GM12878 (cell line): ENCODE measurements around the gene CACNA2D3. TPM values are rescaled to one million over a fixed set of nuclear protein-coding genes. Genes with fewer than 3 reads are reported as not detected.

Experiments used
- ATAC-seq: fragments of 200-7000 bp; cut with Tn5 transposase; 3 replicates; pipeline ENCODE4 v1.9.1; 2020; ENCODE audit warnings: mild to moderate bottlenecking, moderate library complexity
- BruUV-seq: library from RNA; stranded (reverse); fragments of 400-500 nt; replicated peaks from 2 replicates; lab custom pipeline; 2021; lab: Mats Ljungman, UMichigan
- CTCF ChIA-PET: fragments of 300-600 bp; sonication (Branson Sonifier 250); formaldehyde crosslinking; extraction: SDS; loops from one replicate; lab custom pipeline; 2021; ENCODE audit warnings: inconsistent platforms; lab: Yijun Ruan, JAX
- POLR2A ChIA-PET: fragments of 350-600 bp; formaldehyde crosslinking; extraction: SDS; loops from one replicate; lab custom pipeline; 2021; ENCODE audit warnings: inconsistent platforms; lab: Charles Lee
- RAD21 ChIA-PET: fragments of 300-600 bp; sonication (Branson Sonifier 250); formaldehyde crosslinking; loops from one replicate; lab custom pipeline; 2023; ENCODE audit warnings: antibody characterized with exemption; ENCODE audit not compliant: unreplicated experiment; lab: Charles Lee
- SMC1A ChIA-PET: fragments of 300-600 bp; sonication (Branson Sonifier 250); formaldehyde crosslinking; loops from one replicate; lab custom pipeline; 2023; ENCODE audit not compliant: unreplicated experiment, uncharacterized antibody; lab: Charles Lee
- DNase-seq: peaks from one replicate; pipeline ENCODE4 v3.0.0-alpha.2; 2011; ENCODE audit warnings: low read depth, low spot score
- FAIRE-seq: peaks from 3 replicates; lab custom pipeline; 2011; peaks lifted over from hg19 to GRCh38; lab: Jason Lieb, UNC
- H2AFZ ChIP-seq: 2 replicates; pipeline ENCODE4 v1.6.0; 2011; ENCODE audit warnings: low read depth, low read length, control low read depth; ENCODE audit not compliant: control insufficient read depth
- H3K27ac ChIP-seq: 2 replicates; pipeline ENCODE4 v1.5.1; 2011; ENCODE audit warnings: control low read depth; ENCODE audit not compliant: control insufficient read depth, insufficient read depth
- H3K27me3 ChIP-seq, 2 experiments: replicated peaks in 1 of 2; 2 replicates each; pipeline versions ENCODE4 v1.6.0 to v1.6.1; 2011; ENCODE audit warnings: low read length in 1 of 2; ENCODE audit not compliant: control insufficient read depth in 2 of 2, insufficient read depth in 2 of 2
- H3K36me3 ChIP-seq, 2 experiments: 2 replicates each; pipeline ENCODE4 v1.5.1; 2011; ENCODE audit warnings: low read length in 1 of 2; ENCODE audit not compliant: control insufficient read depth in 2 of 2, insufficient read depth in 2 of 2
- H3K4me1 ChIP-seq: 2 replicates; pipeline ENCODE4 v1.6.1; 2011; ENCODE audit warnings: mild to moderate bottlenecking, low read length, moderate library complexity, mixed read lengths; ENCODE audit not compliant: control insufficient read depth, insufficient read depth
- H3K4me2 ChIP-seq: 2 replicates; pipeline ENCODE4 v1.6.0; 2011; ENCODE audit warnings: control low read depth; ENCODE audit not compliant: control insufficient read depth, insufficient read depth
- H3K4me3 ChIP-seq: fragments of 200-600 bp; sonication (generic); 2 replicates; pipeline ENCODE4 v1.5.1; 2016
- H3K79me2 ChIP-seq: 2 replicates; pipeline ENCODE4 v1.6.0; 2011; ENCODE audit warnings: low read length; ENCODE audit not compliant: control insufficient read depth, insufficient read depth
- H3K9ac ChIP-seq: 2 replicates; pipeline ENCODE4 v1.8.0; 2011; ENCODE audit warnings: low read length, control low read depth, mixed read lengths; ENCODE audit not compliant: control insufficient read depth, insufficient read depth
- H3K9me3 ChIP-seq: replicated peaks from 3 replicates; pipeline ENCODE4 v1.5.1; 2011; ENCODE audit warnings: mild to moderate bottlenecking, low read length; ENCODE audit not compliant: control insufficient read depth, insufficient read depth
- H4K20me1 ChIP-seq: 2 replicates; pipeline ENCODE4 v1.6.0; 2011; ENCODE audit not compliant: control insufficient read depth, insufficient read depth
- CHD2 ChIP-seq: IDR thresholded peaks from 2 replicates; pipeline ENCODE4 v1.6.1; 2011; ENCODE audit warnings: low read depth, low read length, improper control_type of control experiment, borderline replicate concordance
- CHD4 ChIP-seq: fragments of 200-600 bp; sonication (generic); IDR thresholded peaks from 2 replicates; pipeline ENCODE4 v1.6.1; 2016; ENCODE audit warnings: mild to moderate bottlenecking
- CREB1 ChIP-seq: IDR thresholded peaks from 2 replicates; pipeline ENCODE4 v1.6.1; 2012; ENCODE audit warnings: low read depth, mild to moderate bottlenecking, inconsistent platforms
- CTCF ChIP-seq, 3 experiments: IDR thresholded peaks in 2 of 3; conservative IDR thresholded peaks in 1 of 3; 2 replicates each; pipeline ENCODE4 v1.5.1; 2011; ENCODE audit warnings: low read depth in 3 of 3, low read length in 3 of 3, mild to moderate bottlenecking in 3 of 3, control low read depth in 2 of 3, moderate library complexity in 2 of 3, inconsistent platforms in 1 of 3, mixed read lengths in 1 of 3; ENCODE audit not compliant: control insufficient read depth in 2 of 3, insufficient read depth in 1 of 3; ENCODE audit errors: extremely low read depth in 1 of 3
- IRF3 ChIP-seq: fragments of 450-650 bp; IDR thresholded peaks from 2 replicates; pipeline ENCODE4 v1.6.1; 2014; ENCODE audit warnings: mild to moderate bottlenecking
- KAT2A ChIP-seq: conservative IDR thresholded peaks from 2 replicates; pipeline ENCODE4 v1.6.1; 2011; ENCODE audit warnings: low read depth, low read length; ENCODE audit not compliant: control insufficient read depth
- KLF5 ChIP-seq: fragments of 450-650 bp; IDR thresholded peaks from 2 replicates; pipeline ENCODE4 v1.6.1; 2014; ENCODE audit warnings: mild to moderate bottlenecking; ENCODE audit not compliant: partially characterized antibody
- MEF2B ChIP-seq: fragments of 450-650 bp; IDR thresholded peaks from 2 replicates; pipeline ENCODE4 v1.6.1; 2018; ENCODE audit warnings: mild to moderate bottlenecking, moderate library complexity; ENCODE audit not compliant: partially characterized antibody, poor library complexity, severe bottlenecking
- NKRF ChIP-seq: fragments of 450-650 bp; conservative IDR thresholded peaks from 2 replicates; pipeline ENCODE4 v1.6.1; 2017; ENCODE audit warnings: mild to moderate bottlenecking, moderate library complexity
- PRDM15 ChIP-seq: fragments of 450-650 bp; formaldehyde crosslinking; IDR thresholded peaks from 2 replicates; pipeline ENCODE4 v1.4.0; 2020; ENCODE audit warnings: mild to moderate bottlenecking, moderate library complexity
- STAT3 ChIP-seq: IDR thresholded peaks from 2 replicates; pipeline ENCODE4 v1.6.1; 2011; ENCODE audit warnings: low read depth, low read length, improper control_type of control experiment
- TCF7 ChIP-seq: IDR thresholded peaks from 2 replicates; pipeline ENCODE4 v1.6.1; 2014; ENCODE audit warnings: antibody characterized with exemption, borderline replicate concordance
- ZBTB33 ChIP-seq: fragments of 450-650 bp; IDR thresholded peaks from 2 replicates; pipeline ENCODE4 v1.6.1; 2017; ENCODE audit warnings: mild to moderate bottlenecking
- ZNF207 ChIP-seq: fragments of 450-650 bp; IDR thresholded peaks from 2 replicates; pipeline ENCODE4 v1.6.1; 2014; ENCODE audit warnings: antibody characterized with exemption, mild to moderate bottlenecking, borderline replicate concordance
- WGBS: methylation state at CpG from one replicate; pipeline ENCODE4 v1.1.6; 2016; ENCODE audit warnings: low lambda C conversion rate; ENCODE audit not compliant: insufficient replicate concordance, insufficient coverage; ENCODE audit errors: missing lambda C conversion rate; 5-methylcytosine and 5-hydroxymethylcytosine counted together
- in situ Hi-C: fragments of 300-500 bp; cut with MboI; formaldehyde crosslinking; loops from 9 replicates; pipeline ENCODE4 v1.14.3; 2018; ENCODE audit warnings: mixed read lengths
- intact Hi-C: fragments of 100-400 bp; cut with micrococcal nuclease; formaldehyde crosslinking; loops from one replicate; pipeline ENCODE4 v1.14.2; 2022; ENCODE audit not compliant: unreplicated experiment
- polyA plus RNA-seq, 11 experiments: library from polyadenylated mRNA; depleted of rRNA in 4 of 11; unstranded in 6 of 11; stranded (reverse) in 5 of 11; fragments of >200 nt; fragmentation: Nextera tagmentation in 4 of 11; fragmentation: Illumina TruSeq in 1 of 11; extraction: Ambion mirVana in 4 of 11; extraction: Trizol in 1 of 11; gene quantifications; 1 replicate in 1 of 11; 2 replicates in 10 of 11; pipeline versions ENCODE4 v1.2.1 to v1.2.3, GENCODE V29; 2011 to 2016; ENCODE audit warnings: inconsistent platforms in 2 of 11, missing spikeins in 2 of 11, low read depth in 1 of 11
- total RNA-seq, 4 experiments: library from RNA; depleted of rRNA in 3 of 4; stranded (reverse); fragments of >200 nt in 3 of 4; fragmentation: Illumina TruSeq in 1 of 4; extraction: Trizol in 1 of 4; gene quantifications; 2 replicates each; pipeline versions ENCODE4 v1.2.1 to v1.2.3, GENCODE V29; 2013 to 2021

CACNA2D3 gene
- total and polyA plus RNA-seq, 10 of the 15 experiments (the other 5 are each of a cell fraction or from before 2014, with no cell fraction given) = not detected

GRCh38 chr3:54671511-54671910, 549.2 kb downstream of the CACNA2D3 start:
- H3K27me3 ChIP-seq = peaks cover 0 to 2% of the 10 kb centered on the region in 2 experiments; a peak in 1 of 4 replicates
- no peaks in the 10 kb centered on the region for H3K36me3 ChIP-seq
- no peaks in the 10 kb centered on the region for H4K20me1 ChIP-seq
- intact Hi-C loops = no loop called here
- no peak for ATAC-seq
- H3K9ac ChIP-seq = no peak overlapping the region
- WGBS = 2% methylated on average over 2 of the region's 2 CpGs
- ChIA-PET CTCF (no interaction called here), SMC1A (no interaction called here), RAD21 (no interaction called here), POLR2A (no interaction called here)
- no peaks in the 10 kb centered on the region for H3K9me3 ChIP-seq
- BruUV-seq = no TSS peak
- in situ Hi-C loops = no loop called here
- no peak overlapping the region for H2AFZ ChIP-seq
- H3K4me2 ChIP-seq = no peak overlapping the region
- no peak overlapping the region for H3K4me3 ChIP-seq
- H3K79me2 ChIP-seq = no peaks in the 10 kb centered on the region
- DNase-seq = no peak
- FAIRE-seq = no peak
- H3K27ac ChIP-seq = no peak overlapping the region
- H3K4me1 ChIP-seq = no peaks in the 10 kb centered on the region
- TF ChIP-seq KAT2A (no peak), MEF2B (no peak), STAT3 (no peak), KLF5 (no peak), TCF7 (no peak), CHD2 (no peak), NKRF (no peak), ZNF207 (no peak), CHD4 (no peak), ZBTB33 (no peak), CTCF (IDR thresholded peaks at IDR 0.05 in 2 of 3, conservative IDR thresholded peaks at IDR 0.05 in 1 of 3; ENCODE audit: control insufficient read depth in 2 of 3, extremely low read depth in 1 of 3, insufficient read depth in 1 of 3, low read depth in 3 of 3, low read length in 3 of 3) (no peak), PRDM15 (CRISPR knock-in tag) (no peak), CREB1 (no peak), IRF3 (no peak)
